Measurements from ENCODE around the gene FGF1.

Gene FGF1

GRCh38 chr5:142661143-142661542 lies 24.7 kb downstream of the FGF1 start:
- no peak overlapping the region for H3K4me3 ChIP-seq (ENCODE audit: low read length)
- H3K36me3 ChIP-seq (ENCODE audit: control insufficient read depth, insufficient read depth, low read length): no peaks in the 10 kb centered on the region
- no peak overlapping the region for H3K9ac ChIP-seq (ENCODE audit: low read length)
- no peaks in the 10 kb centered on the region for H3K4me1 ChIP-seq (ENCODE audit: control insufficient read depth, insufficient read depth, low read length)
- no peaks in the 10 kb centered on the region for H3K27me3 ChIP-seq (ENCODE audit: control insufficient read depth, insufficient read depth, low read length)
- H3K9me3 ChIP-seq (ENCODE audit: control insufficient read depth, low read length): no peaks in the 10 kb centered on the region

DNA sequence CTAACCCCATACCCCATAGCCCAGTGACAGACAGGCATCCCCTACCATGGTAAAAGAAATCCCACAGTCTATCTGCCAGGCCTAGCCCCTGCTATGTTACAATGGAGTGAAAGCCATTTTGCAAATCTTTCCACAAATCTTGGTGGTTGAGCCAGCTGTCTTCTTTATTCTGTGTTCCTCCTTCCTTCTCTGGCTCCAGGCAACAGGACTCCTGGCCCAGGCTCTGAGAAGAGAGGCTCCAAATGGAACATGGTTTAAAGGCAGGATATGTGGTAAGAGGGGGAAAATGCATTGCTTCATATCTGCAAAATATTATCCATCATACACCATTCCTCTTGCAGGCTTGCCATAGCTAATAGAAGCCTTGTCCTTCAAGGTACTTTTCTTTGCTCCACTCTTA lies 25.2 kb downstream of the FGF1 start:
- Histone ChIP-seq H3K36me3 (ENCODE audit: control insufficient read depth, insufficient read depth, low read length) (no peaks in the 10 kb centered on the region), H3K27me3 (ENCODE audit: control insufficient read depth, insufficient read depth, low read length) (no peaks in the 10 kb centered on the region), H3K9ac (ENCODE audit: low read length) (no peak overlapping the region), H3K9me3 (ENCODE audit: control insufficient read depth, low read length) (no peaks in the 10 kb centered on the region), H3K4me1 (ENCODE audit: control insufficient read depth, insufficient read depth, low read length) (peaks cover 3% of the 10 kb centered on the region), H3K4me3 (ENCODE audit: low read length) (no peak overlapping the region)

- Histone ChIP-seq H3K4me3 (ENCODE audit: low read length) (no peak overlapping the region), H3K4me1 (ENCODE audit: control insufficient read depth, insufficient read depth, low read length) (peaks cover 9% of the 10 kb centered on the region), H3K27me3 (ENCODE audit: control insufficient read depth, insufficient read depth, low read length) (no peaks in the 10 kb centered on the region), H3K9me3 (ENCODE audit: control insufficient read depth, low read length) (no peaks in the 10 kb centered on the region), H3K9ac (ENCODE audit: low read length) (no peak overlapping the region), H3K36me3 (ENCODE audit: control insufficient read depth, insufficient read depth, low read length) (no peaks in the 10 kb centered on the region)
These were observed 25.7 kb downstream of the FGF1 start for GRCh38 chr5:142660196-142660595.

DNA sequence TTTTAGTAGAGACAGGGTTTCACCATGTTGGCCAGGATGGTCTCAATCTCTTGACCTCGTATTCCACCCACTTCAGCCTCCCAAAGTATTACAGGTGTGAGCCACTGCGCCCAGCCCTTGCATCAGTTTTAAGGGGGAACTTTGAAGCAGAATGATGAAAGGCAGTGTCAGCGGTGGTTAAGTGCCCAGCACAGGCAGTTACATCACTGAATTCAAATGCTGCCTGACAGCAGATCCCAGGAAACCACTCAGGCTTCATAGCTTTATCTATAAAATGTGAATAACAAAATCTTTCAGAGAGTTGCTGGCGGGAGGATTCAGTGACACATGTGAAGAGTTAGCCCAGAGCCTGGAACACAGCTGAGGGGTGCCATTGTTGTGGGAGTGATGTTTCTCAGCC lies 26.5 kb downstream of the FGF1 start:
- H3K27me3 ChIP-seq (ENCODE audit: control insufficient read depth, insufficient read depth, low read length): no peaks in the 10 kb centered on the region
- no peak overlapping the region for H3K9ac ChIP-seq (ENCODE audit: low read length)
- no peaks in the 10 kb centered on the region for H3K36me3 ChIP-seq (ENCODE audit: control insufficient read depth, insufficient read depth, low read length)
- H3K4me3 ChIP-seq (ENCODE audit: low read length): no peak overlapping the region
- H3K9me3 ChIP-seq (ENCODE audit: control insufficient read depth, low read length): no peaks in the 10 kb centered on the region
- H3K4me1 ChIP-seq (ENCODE audit: control insufficient read depth, insufficient read depth, low read length): peaks cover 11% of the 10 kb centered on the region

GRCh38 chr5:142658278-142658677 lies 27.6 kb downstream of the FGF1 start:
- Histone ChIP-seq H3K4me3 (ENCODE audit: low read length) (no peak overlapping the region), H3K4me1 (ENCODE audit: control insufficient read depth, insufficient read depth, low read length) (peaks cover 11% of the 10 kb centered on the region), H3K9ac (ENCODE audit: low read length) (no peak overlapping the region), H3K36me3 (ENCODE audit: control insufficient read depth, insufficient read depth, low read length) (no peaks in the 10 kb centered on the region), H3K27me3 (ENCODE audit: control insufficient read depth, insufficient read depth, low read length) (no peaks in the 10 kb centered on the region), H3K9me3 (ENCODE audit: control insufficient read depth, low read length) (no peaks in the 10 kb centered on the region)

DNA sequence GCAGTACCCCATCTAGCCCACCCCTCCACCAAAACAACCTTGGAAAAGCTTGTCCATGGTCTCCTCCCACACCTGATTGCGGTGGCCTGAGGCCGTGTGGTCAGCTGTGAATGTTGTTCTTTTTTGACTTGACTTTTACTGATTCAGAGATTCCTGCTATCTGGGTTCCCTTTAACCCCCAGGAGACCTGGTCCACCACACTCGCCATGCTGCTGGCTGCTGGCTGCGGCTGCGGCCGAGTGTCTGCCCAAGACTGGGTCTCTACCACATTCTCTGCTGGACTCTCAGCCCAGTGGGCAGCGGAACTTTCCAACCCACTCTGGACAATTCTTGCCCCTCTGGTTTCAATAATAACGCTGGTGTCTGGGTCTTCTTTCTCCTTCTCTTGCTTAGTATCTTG lies 28.4 kb downstream of the FGF1 start:
- Histone ChIP-seq H3K9ac (ENCODE audit: low read length) (no peak overlapping the region), H3K4me3 (ENCODE audit: low read length) (no peak overlapping the region), H3K27me3 (ENCODE audit: control insufficient read depth, insufficient read depth, low read length) (no peaks in the 10 kb centered on the region), H3K9me3 (ENCODE audit: control insufficient read depth, low read length) (no peaks in the 10 kb centered on the region), H3K36me3 (ENCODE audit: control insufficient read depth, insufficient read depth, low read length) (no peaks in the 10 kb centered on the region), H3K4me1 (ENCODE audit: control insufficient read depth, insufficient read depth, low read length) (peaks cover 11% of the 10 kb centered on the region)

GRCh38 chr5:142655339-142656267 lies 30.3 kb downstream of the FGF1 start:
- Histone ChIP-seq H3K27me3 (ENCODE audit: control insufficient read depth, insufficient read depth, low read length) (no peaks in the 10 kb centered on the region), H3K4me3 (ENCODE audit: low read length) (no peak overlapping the region), H3K9me3 (ENCODE audit: control insufficient read depth, low read length) (no peaks in the 10 kb centered on the region), H3K36me3 (ENCODE audit: control insufficient read depth, insufficient read depth, low read length) (no peaks in the 10 kb centered on the region), H3K4me1 (ENCODE audit: control insufficient read depth, insufficient read depth, low read length) (peaks cover 11% of the 10 kb centered on the region), H3K9ac (ENCODE audit: low read length) (no peak overlapping the region)

- Histone ChIP-seq H3K27me3 (ENCODE audit: control insufficient read depth, insufficient read depth, low read length) (no peaks in the 10 kb centered on the region), H3K4me3 (ENCODE audit: low read length) (no peak overlapping the region), H3K9ac (ENCODE audit: low read length) (no peak overlapping the region), H3K4me1 (ENCODE audit: control insufficient read depth, insufficient read depth, low read length) (peaks cover 11% of the 10 kb centered on the region), H3K9me3 (ENCODE audit: control insufficient read depth, low read length) (no peaks in the 10 kb centered on the region), H3K36me3 (ENCODE audit: control insufficient read depth, insufficient read depth, low read length) (no peaks in the 10 kb centered on the region)
These were observed 31.3 kb downstream of the FGF1 start for GRCh38 chr5:142654578-142655058.

DNA sequence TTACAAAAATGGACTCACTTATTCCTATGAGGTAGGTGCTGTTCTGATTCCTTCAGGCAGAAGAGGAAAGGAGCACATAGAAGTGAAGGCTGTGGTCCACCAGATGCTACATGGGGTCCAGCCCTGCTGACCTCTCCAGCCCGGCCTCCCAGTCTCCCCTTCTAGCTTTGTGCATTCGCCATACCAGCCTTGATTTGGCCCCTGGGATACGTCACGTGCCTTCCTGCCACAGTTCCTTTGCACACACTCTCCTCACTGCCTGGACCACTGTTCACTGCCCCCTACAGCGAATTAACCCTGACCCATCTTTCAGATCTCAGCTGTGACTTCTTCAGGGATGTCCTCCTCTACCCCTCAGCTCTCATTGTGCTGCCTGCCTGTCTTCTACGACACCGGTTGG lies 32.6 kb downstream of the FGF1 start:
- H3K27me3 ChIP-seq (ENCODE audit: control insufficient read depth, insufficient read depth, low read length): no peaks in the 10 kb centered on the region
- no peaks in the 10 kb centered on the region for H3K36me3 ChIP-seq (ENCODE audit: control insufficient read depth, insufficient read depth, low read length)
- H3K9ac ChIP-seq (ENCODE audit: low read length): no peak overlapping the region
- H3K4me3 ChIP-seq (ENCODE audit: low read length): no peak overlapping the region
- H3K9me3 ChIP-seq (ENCODE audit: control insufficient read depth, low read length): no peaks in the 10 kb centered on the region
- peaks cover 11% of the 10 kb centered on the region for H3K4me1 ChIP-seq (ENCODE audit: control insufficient read depth, insufficient read depth, low read length)

DNA sequence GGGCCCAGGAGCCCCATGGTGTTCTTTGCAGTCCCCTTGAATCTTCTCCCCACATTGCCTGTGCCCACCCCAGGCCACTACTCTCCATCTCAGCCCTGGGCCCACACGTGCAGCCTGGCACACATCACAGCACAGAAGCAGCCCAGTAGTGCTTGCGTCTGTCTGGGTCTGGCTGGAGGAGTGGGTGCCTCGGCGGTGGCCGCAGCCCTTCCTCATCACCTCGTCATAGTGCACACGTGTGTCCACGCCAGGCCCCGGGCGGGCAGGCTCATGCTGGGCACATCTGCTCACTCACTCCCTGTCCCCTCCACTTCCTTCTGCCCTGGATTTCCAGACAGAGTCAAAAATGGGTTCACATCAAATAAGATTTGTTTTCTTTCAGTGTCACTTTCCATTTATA lies 33.3 kb downstream of the FGF1 start:
- H3K9me3 ChIP-seq (ENCODE audit: control insufficient read depth, low read length): no peaks in the 10 kb centered on the region
- no peak overlapping the region for H3K4me3 ChIP-seq (ENCODE audit: low read length)
- H3K9ac ChIP-seq (ENCODE audit: low read length): no peak overlapping the region
- no peaks in the 10 kb centered on the region for H3K36me3 ChIP-seq (ENCODE audit: control insufficient read depth, insufficient read depth, low read length)
- peaks cover 11% of the 10 kb centered on the region for H3K4me1 ChIP-seq (ENCODE audit: control insufficient read depth, insufficient read depth, low read length)
- no peaks in the 10 kb centered on the region for H3K27me3 ChIP-seq (ENCODE audit: control insufficient read depth, insufficient read depth, low read length)

- Histone ChIP-seq H3K27me3 (ENCODE audit: control insufficient read depth, insufficient read depth, low read length) (no peaks in the 10 kb centered on the region), H3K36me3 (ENCODE audit: control insufficient read depth, insufficient read depth, low read length) (no peaks in the 10 kb centered on the region), H3K9me3 (ENCODE audit: control insufficient read depth, low read length) (no peaks in the 10 kb centered on the region), H3K4me3 (ENCODE audit: low read length) (no peak overlapping the region), H3K9ac (ENCODE audit: low read length) (no peak overlapping the region), H3K4me1 (ENCODE audit: control insufficient read depth, insufficient read depth, low read length) (peaks cover 9% of the 10 kb centered on the region)
These were observed 35.0 kb downstream of the FGF1 start for GRCh38 chr5:142650881-142651280.

DNA sequence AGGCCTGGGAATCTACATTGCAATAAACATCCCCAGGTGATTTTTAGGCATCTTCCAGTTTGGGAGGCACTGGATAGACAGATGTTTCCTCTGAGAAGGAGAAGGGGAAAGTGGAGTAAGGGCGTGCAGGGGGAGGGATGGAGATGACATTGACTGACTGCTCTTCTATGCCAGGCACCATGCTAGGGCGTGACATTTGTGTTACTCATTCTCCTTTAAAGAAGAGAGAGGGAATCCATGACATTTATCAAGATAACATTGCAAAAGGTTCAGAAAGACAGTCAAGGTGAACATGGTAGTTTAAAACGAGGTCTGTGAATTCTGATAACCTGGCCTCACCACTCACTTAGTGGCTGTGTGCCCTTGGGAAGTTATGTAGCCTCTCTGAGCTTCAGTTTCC lies 35.8 kb downstream of the FGF1 start:
- H3K36me3 ChIP-seq (ENCODE audit: control insufficient read depth, insufficient read depth, low read length): no peaks in the 10 kb centered on the region
- peaks cover under 1% of the 10 kb centered on the region for H3K4me1 ChIP-seq (ENCODE audit: control insufficient read depth, insufficient read depth, low read length)
- H3K9me3 ChIP-seq (ENCODE audit: control insufficient read depth, low read length): no peaks in the 10 kb centered on the region
- no peak overlapping the region for H3K4me3 ChIP-seq (ENCODE audit: low read length)
- H3K9ac ChIP-seq (ENCODE audit: low read length): no peak overlapping the region
- H3K27me3 ChIP-seq (ENCODE audit: control insufficient read depth, insufficient read depth, low read length): no peaks in the 10 kb centered on the region

Data from mucosa of stomach (tissue), 1 donor.